Heart right ventricle (tissue), 16 donors: ENCODE results near the gene ADAM12. TPM values are rescaled to one million over a fixed set of nuclear protein-coding genes. Genes with fewer than 3 reads are reported as not detected.
"Not testable (repeated sequence)": the region's sequence is repeated elsewhere in the genome, so short reads cannot be mapped to it uniquely, and the experiment has no call there.

ENCODE experiments used
- ATAC-seq, 8 donors: fragments of 200-7000 bp; cut with Tn5 transposase; one replicate each; pipeline ENCODE4 v1.9.1; 2020; ENCODE audit warnings: mild to moderate bottlenecking in 8 of 8, moderate library complexity in 8 of 8, moderate number of reproducible peaks in 1 of 8
- DNase-seq, 2 donors: peaks; one replicate each; pipeline ENCODE4 v3.0.0-alpha.2; 2020
- H3K27ac ChIP-seq, 10 donors: fragments of 200-600 bp; sonication (generic) in 2 of 10; one replicate each; pipeline versions ENCODE4 v1.5.0 to v1.8.0; 2020 to 2022; ENCODE audit warnings: mild to moderate bottlenecking in 3 of 10
- H3K27me3 ChIP-seq, 7 donors: fragments of 200-600 bp; one replicate each; pipeline ENCODE4 v1.8.0; 2021 to 2022; ENCODE audit warnings: mild to moderate bottlenecking in 2 of 7
- H3K36me3 ChIP-seq, 9 donors: fragments of 200-600 bp; sonication (generic) in 1 of 9; one replicate each; pipeline versions ENCODE4 v1.5.0 to v1.8.0; 2020 to 2022; ENCODE audit warnings: mild to moderate bottlenecking in 2 of 9
- H3K4me1 ChIP-seq, 9 donors: fragments of 200-600 bp; sonication (generic) in 1 of 9; one replicate each; pipeline versions ENCODE4 v1.5.0 to v1.8.0; 2020 to 2022; ENCODE audit warnings: mild to moderate bottlenecking in 4 of 9
- H3K4me3 ChIP-seq, 10 donors: fragments of 200-600 bp; sonication (generic) in 2 of 10; one replicate each; pipeline versions ENCODE4 v1.5.0 to v1.8.0; 2020 to 2022; ENCODE audit warnings: mild to moderate bottlenecking in 7 of 10, moderate library complexity in 2 of 10
- H3K9me3 ChIP-seq, 11 donors: fragments of 200-600 bp in 10 of 11; sonication (generic) in 2 of 11; one replicate each; pipeline versions ENCODE4 v1.5.0 to v1.8.0; 2013 to 2022; ENCODE audit warnings: mild to moderate bottlenecking in 2 of 11, control low read depth in 1 of 11, moderate library complexity in 1 of 11
- CTCF ChIP-seq, 9 donors: fragments of 200-600 bp; sonication (generic) in 2 of 9; IDR thresholded peaks; one replicate each; pipeline versions ENCODE4 v1.5.0 to v1.8.0; 2021 to 2022; ENCODE audit warnings: antibody characterized with exemption in 9 of 9, mild to moderate bottlenecking in 5 of 9, moderate library complexity in 1 of 9
- WGBS, 2 donors: extraction: QIAGEN DNeasy Blood & Tissue Kit; methylation state at CpG; one replicate each; pipeline ENCODE4 v1.1.7; 2013; ENCODE audit warnings: inconsistent platforms in 1 of 2; 5-methylcytosine and 5-hydroxymethylcytosine counted together
- intact Hi-C, 10 donors: fragments of 100-400 bp; cut with DNase I; formaldehyde crosslinking; loops; one replicate each; pipeline versions ENCODE4 v1.11.1 to v1.14.2; 2022
- polyA plus RNA-seq, 2 donors: library from polyadenylated mRNA; stranded (reverse); fragments of 200-250 nt; gene quantifications; one replicate each; pipeline ENCODE4 v1.2.3, GENCODE V29; 2013
- total RNA-seq, 10 donors: library from RNA; stranded (reverse); fragmentation: NEBNext Ultra II Directional in 3 of 10; extraction: Animal tissue kit (Norgen Biotek cat#: 25700) in 3 of 10; gene quantifications; one replicate each; pipeline versions ENCODE4 v1.2.1 to v1.2.4, GENCODE V29; 2021 to 2023
- donor health status: Arrhythmogenic right ventricular cardiomyopathy.
- donor health status: ischemic (EF 13 %, LVEDD 7.1; RV severe dilation, severe dysfunction).
- donor health status: healthy with polysubstance abuse.
- donor health status: DM: no; HTN: yes; CAD: no.
- donor health status: DM: no; HTN: no; CAD: no.
- donor health status: ischemic (EF 25% LVEDD 6.9; RV normal size, moderate dysfunction).
- donor health status: ischemic (EF 25% LVEDD 5.7; RV mildly dilated, moderate dysfunction).
- donor health status: healthy.
- donor health status: DM: yes; HTN: yes; CAD: no.
- donor health status: Ischemic cardiomyopathy.
- donor health status: ischemic (EF 35%, LVEDD 5.7; RV mildly dilated, moderate dysfunction).
- donor health status: nonischemic (EF 11% LVEDD 7.7; RV severe dilation, severe dysfunction).
- donor health status: DM: yes; HTN: yes; CAD: no.
- donor health status: PGD.
- donor health status: ischemic (EF 29% LVEDD 5.4; RV normal size, mild dysfunction).
- donor health status: nonischemic (EF 23%, LVEDD 6.1; RV moderate dilation, normal function).

Gene ADAM12
- total and polyA plus RNA-seq, 12 donors: 0.07 to 6.9 (median 0.47) TPM

GRCh38 chr10:126250527-126251310 is 137.6 kb downstream of the ADAM12 start:
- WGBS, 2 donors: 62 to 73% methylated on average over 8 of the region's 8 CpGs
- H3K4me1 ChIP-seq: peaks cover 0 to 7% (median 0%) of the 10 kb centered on the region in 9 donors
- H3K27me3 ChIP-seq: peaks cover 0 to 9% (median 0%) of the 10 kb centered on the region in 7 donors
- intact Hi-C loops: no loop called here
- TF ChIP-seq CTCF (IDR thresholded peaks at IDR 0.05): no peak
- no peak for ATAC-seq
- no peak for DNase-seq
- H3K27ac ChIP-seq: peak overlapping the region in 2 of 10 donors; percentile 41 to 51
- no peak overlapping the region for H3K4me3 ChIP-seq
- H3K9me3 ChIP-seq: no peaks in the 10 kb centered on the region
- H3K36me3 ChIP-seq: no peaks in the 10 kb centered on the region

GRCh38 chr10:126250045-126250444 is 138.2 kb downstream of the ADAM12 start:
- Histone ChIP-seq H3K4me1 (peaks cover 0 to 7% (median 0%) of the 10 kb centered on the region in 9 donors), H3K9me3 (no peaks in the 10 kb centered on the region), H3K27ac (peak overlapping the region in 3 of 10 donors; percentile 3 to 50 (median 41)), H3K27me3 (peaks cover 0 to 8% (median 0%) of the 10 kb centered on the region in 7 donors), H3K36me3 (no peaks in the 10 kb centered on the region), H3K4me3 (no peak overlapping the region)
- 70 to 71% methylated on average over 5 of the region's 5 CpGs for WGBS, 2 donors
- TF ChIP-seq CTCF (IDR thresholded peaks at IDR 0.05): no peak
- ATAC-seq (no peak), DNase-seq (no peak)
- intact Hi-C loops: no loop called here

- peak overlapping the region in 6 of 10 donors; percentile 14 to 73 (median 30) for H3K27ac ChIP-seq
- H3K4me1 ChIP-seq: peaks cover 0 to 13% (median 2%) of the 10 kb centered on the region in 9 donors
- 66 to 69% methylated on average over 11 of the region's 11 CpGs for WGBS, 2 donors
- no peak for TF ChIP-seq CTCF (IDR thresholded peaks at IDR 0.05)
- H3K27me3 ChIP-seq: no peaks in the 10 kb centered on the region
- peak; percentile 49 to 89 (median 70) for ATAC-seq
- peak; percentile 42 to 60 for DNase-seq
- H3K36me3 ChIP-seq: no peaks in the 10 kb centered on the region
- no peak overlapping the region for H3K4me3 ChIP-seq
- intact Hi-C loops: no loop called here
- H3K9me3 ChIP-seq: no peaks in the 10 kb centered on the region
Measured at GRCh38 chr10:126247446-126247975, 140.8 kb downstream of the ADAM12 start.

GRCh38 chr10:126246396-126246795 is 141.9 kb downstream of the ADAM12 start:
- 89 to 90% methylated on average over 1 of the region's 1 CpG for WGBS, 2 donors
- Histone ChIP-seq H3K27ac (peak overlapping the region in 1 of 10 donors; percentile 39), H3K4me1 (peaks cover 0 to 18% (median 2%) of the 10 kb centered on the region in 9 donors)
- H3K9me3 ChIP-seq, DNase-seq, H3K36me3 ChIP-seq, ATAC-seq, H3K4me3 ChIP-seq, intact Hi-C loops, H3K27me3 ChIP-seq: not testable (repeated sequence)

- Histone ChIP-seq H3K4me1 (peaks cover 0 to 18% (median 2%) of the 10 kb centered on the region in 9 donors), H3K9me3 (no peaks in the 10 kb centered on the region), H3K4me3 (no peak overlapping the region), H3K27ac (peak overlapping the region in 1 of 10 donors; percentile 24), H3K27me3 (no peaks in the 10 kb centered on the region), H3K36me3 (no peaks in the 10 kb centered on the region)
- DNase-seq (no peak), ATAC-seq (no peak)
- intact Hi-C loops: no loop called here
- WGBS, 2 donors: 85 to 87% methylated on average over 4 of the region's 4 CpGs
- no peak for TF ChIP-seq CTCF (IDR thresholded peaks at IDR 0.05)
Measured at GRCh38 chr10:126245501-126245900, 142.8 kb downstream of the ADAM12 start.
